NCI-H345 (cell line): ENCODE measurements around the gene PDE3B.
"Not testable (repeated sequence)": the region's sequence is repeated elsewhere in the genome, so short reads cannot be mapped to it uniquely, and the experiment has no call there.

ENCODE experiments used
- DNase-seq: peaks from one replicate; lab custom pipeline; 2025; lab: John Stamatoyannopoulos, UW

Gene PDE3B

GRCh38 chr11:14743667-14744066 lies 100.1 kb downstream of the PDE3B start:
- not testable (repeated sequence) for DNase-seq

- DNase-seq: no peak
These were observed 103.3 kb downstream of the PDE3B start for GRCh38 chr11:14746857-14747395.

DNA sequence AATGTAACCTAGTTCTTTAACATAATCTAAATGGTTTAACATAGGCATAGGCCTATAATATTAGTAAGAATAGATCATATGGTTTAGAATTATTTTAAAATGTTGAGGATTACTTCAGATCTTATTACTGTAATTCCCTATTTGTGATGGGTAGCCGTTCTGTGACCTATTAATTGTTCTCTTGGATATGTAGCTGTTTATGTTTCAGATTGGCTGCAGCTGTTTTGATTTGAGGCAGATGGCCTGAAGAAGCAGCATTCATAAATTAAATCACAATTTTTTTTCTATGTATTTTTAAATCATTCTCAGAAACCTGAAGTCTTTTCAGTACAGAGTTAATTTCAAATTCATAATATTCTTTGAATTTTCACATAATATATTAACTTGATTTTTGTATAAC lies 104.5 kb downstream of the PDE3B start:
- DNase-seq: no peak

GRCh38 chr11:14750911-14751310 lies 107.3 kb downstream of the PDE3B start:
- no peak for DNase-seq

GRCh38 chr11:14751975-14752407 lies 108.4 kb downstream of the PDE3B start:
- DNase-seq: no peak

GRCh38 chr11:14755140-14755539 lies 111.5 kb downstream of the PDE3B start:
- DNase-seq: no peak

DNA sequence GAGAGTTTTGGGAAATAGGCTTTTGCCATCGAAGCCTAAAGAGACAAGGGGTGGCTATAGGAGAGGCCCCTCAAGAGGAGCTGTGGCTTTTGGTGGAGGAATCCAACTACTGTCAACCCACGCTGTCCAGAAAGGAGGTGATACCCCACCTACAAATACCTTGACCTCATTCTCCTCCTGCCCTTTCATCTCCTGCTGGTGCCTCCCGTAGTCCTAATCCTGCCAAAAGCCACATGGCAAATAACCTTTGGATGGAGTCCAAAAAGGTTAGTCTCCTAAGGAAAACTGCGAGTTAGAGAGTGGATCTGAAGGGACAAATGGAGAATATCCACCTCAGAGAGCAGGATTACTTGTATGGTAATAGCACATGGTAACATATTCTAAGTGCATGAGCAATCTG lies 112.7 kb downstream of the PDE3B start:
- no peak for DNase-seq

DNA sequence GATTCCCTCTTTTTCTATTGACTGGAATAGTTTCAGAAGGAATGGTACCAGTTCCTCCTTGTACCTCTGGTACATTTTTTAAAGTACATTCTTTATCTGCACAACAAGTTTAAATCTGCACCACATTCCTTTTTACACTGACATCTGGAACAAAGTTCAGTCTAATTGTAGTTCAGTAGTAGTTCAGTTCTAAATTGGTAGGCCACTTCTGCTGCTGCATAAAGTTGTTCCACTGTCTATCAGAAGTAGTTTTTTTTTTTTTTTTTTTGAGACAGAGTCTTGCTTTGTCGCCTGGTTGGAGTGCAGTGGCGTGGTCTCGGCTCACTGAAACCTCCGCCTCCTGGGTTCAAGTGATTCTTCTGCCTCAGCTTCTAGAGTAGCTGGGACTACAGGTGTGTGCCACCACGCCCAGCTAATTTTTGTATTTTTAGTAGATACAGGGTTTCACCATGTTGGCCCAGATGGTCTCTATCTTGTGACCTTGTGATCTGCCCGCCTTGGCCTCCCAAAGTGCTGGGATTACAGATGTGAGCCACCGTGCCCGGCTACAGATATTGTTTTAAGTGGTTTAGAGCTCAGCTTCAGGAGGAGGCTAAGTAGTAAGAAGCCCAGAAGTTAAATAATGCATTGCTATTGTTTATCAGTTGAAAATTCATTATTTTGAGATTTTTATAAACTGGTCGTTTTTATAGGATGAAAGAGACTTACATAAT lies 115.9 kb downstream of the PDE3B start:
- DNase-seq: not testable (repeated sequence)

GRCh38 chr11:14764179-14764578 lies 120.6 kb downstream of the PDE3B start:
- DNase-seq: no peak

DNA sequence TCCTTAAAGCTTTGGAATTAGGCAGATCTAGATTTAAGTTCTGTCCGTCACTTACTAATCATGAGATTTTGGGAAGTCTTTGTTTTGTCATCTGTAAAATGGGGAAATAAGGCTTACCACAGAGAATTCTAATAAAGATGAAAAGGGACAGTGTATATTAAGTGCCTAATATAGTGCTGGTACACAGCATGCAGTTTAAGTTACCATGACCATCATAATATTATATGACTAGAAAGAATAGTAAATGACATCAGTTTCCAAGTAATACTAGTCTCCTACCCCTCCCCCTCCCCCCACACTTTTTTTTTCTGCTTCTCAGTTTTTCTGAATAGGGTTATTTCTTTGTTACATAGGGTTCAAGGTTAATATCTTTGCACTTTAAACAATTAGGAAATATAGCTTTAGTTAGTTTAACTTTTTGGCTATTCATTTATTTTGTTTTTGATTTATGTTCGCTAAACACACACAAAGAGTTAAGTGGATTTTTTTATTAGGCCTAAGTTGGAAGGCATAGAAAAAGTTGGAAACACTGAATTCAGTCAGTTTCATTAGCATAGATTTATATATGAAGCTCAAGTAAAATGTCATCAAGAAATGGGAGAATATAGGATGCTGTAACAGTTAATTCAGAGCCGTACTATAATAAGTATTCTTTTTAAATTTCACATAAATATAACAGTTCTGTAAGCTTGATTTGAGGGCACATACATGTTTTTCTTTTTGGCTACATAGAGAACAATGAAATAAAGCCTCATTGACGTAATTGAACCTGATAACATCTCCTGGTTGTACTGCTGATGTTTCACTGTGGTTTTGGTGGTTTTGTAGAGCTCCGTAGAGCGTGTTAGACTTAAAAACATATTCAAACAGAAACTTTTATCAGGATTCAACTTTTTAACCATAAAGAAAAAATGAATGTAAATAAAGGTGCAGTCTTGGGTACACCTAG lies 121.2 kb downstream of the PDE3B start:
- DNase-seq: no peak

- no peak for DNase-seq
These were observed 123.0 kb downstream of the PDE3B start for GRCh38 chr11:14766585-14766984.

GRCh38 chr11:14768526-14769188 lies 125.1 kb downstream of the PDE3B start:
- no peak for DNase-seq

DNA sequence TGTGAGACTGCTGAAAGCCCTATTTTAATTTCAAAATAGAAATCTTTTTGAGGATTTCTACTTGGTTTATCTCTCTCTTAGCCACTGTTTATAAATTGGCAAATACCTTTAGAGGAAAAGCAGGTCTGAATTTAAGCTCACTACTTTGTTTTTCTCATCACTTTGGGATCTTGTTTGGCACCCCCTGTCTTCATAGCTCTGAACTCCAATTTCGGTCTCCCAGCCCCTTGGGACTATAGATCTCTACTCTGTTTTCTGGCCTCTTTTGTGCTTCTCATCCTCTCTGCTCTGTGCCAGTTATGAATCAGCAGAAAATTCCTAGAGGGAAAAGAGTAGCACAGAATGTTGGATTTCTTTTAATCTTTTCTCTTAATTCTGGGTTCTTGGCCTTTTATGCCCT lies 130.2 kb downstream of the PDE3B start:
- DNase-seq: no peak

- no peak for DNase-seq
These were observed 131.1 kb downstream of the PDE3B start for GRCh38 chr11:14774721-14775120.

- DNase-seq: no peak
These were observed 132.3 kb downstream of the PDE3B start for GRCh38 chr11:14775897-14776296.

GRCh38 chr11:14778460-14778859 lies 134.9 kb downstream of the PDE3B start:
- not testable (repeated sequence) for DNase-seq

DNA sequence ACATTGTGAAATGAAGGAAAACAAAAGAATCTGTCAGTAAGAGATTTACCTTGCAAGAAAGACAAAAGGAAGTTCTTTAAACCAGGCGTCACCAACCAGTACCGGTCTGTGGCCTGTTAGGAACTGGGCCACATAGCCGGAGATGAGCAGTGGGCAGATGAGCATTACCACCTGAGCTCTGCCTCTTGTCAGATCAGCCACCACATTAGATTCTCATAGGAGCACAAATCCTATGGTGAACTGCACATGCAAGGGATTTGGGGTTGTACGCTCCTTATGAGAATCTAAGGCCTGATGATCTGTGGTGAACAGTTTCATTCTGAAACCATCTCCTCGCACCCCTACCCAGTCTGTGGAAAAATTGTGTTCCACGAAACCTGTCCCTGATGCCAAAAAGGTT lies 140.2 kb downstream of the PDE3B start:
- DNase-seq: no peak

DNA sequence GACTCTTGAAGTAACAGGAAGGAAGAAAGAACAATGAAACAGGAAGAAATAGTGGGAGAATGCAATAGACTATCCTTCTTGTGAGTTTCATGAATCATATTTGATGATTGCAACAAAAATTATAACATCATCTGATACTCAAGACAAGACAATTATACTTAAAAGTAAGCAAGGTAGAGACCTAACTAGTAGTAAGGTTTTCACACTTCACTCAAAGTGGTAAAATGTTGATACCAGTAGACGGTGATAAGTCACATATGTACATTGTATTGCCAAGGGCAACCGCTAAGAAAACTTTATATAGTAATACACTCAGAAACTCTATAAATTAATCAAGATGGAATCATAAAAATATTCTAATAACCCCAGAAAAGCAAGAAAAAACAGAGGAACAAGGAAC lies 140.6 kb downstream of the PDE3B start:
- no peak for DNase-seq

DNA sequence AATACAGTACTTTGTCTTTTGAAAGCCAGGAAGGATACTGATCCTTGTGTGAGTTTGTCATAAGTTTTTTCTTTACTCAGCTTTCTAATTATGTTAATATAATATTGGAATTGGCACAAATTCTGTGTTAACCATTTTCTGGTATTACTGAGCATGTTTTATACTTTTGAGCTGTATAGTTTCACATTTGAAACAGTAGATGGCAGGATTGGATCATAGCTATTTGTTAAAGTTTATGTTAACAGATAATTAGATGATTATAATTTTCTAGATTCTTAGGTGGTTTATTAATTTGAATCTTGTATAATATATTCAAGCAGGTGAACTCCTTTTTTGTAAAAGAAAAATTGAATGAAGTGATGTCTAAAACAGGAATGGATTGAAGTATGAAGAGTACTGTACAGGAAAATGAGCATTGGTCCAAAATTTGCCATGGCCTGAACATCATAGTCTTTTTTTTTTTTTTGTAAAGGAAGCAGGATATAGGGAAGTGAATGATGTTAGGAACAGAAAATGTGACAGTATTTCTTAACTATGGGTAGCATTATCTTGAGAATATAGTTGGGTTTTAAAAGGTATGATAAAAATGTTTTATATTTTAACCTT lies 146.4 kb downstream of the PDE3B start:
- no peak for DNase-seq

DNA sequence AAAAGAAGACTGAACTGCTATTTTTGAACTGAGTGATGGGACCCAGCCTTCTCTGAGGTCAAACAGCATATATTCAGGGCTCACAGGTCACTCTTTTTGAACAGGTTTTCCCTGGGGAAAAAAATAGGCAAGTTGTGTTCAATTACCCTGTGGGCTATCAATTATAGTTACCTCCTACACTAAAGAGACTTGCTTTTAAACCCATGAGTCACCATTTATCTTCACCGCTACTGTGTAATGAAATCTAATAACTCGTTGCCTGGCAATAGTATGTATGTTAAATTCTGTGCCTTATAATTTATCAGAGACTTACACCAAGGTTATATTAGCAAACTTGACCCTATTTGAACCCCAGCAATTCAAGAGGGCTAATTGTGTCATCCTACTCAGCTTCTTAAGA lies 149.9 kb downstream of the PDE3B start:
- DNase-seq: no peak

GRCh38 chr11:14796028-14796427 lies 152.4 kb downstream of the PDE3B start:
- DNase-seq: not testable (repeated sequence)

DNA sequence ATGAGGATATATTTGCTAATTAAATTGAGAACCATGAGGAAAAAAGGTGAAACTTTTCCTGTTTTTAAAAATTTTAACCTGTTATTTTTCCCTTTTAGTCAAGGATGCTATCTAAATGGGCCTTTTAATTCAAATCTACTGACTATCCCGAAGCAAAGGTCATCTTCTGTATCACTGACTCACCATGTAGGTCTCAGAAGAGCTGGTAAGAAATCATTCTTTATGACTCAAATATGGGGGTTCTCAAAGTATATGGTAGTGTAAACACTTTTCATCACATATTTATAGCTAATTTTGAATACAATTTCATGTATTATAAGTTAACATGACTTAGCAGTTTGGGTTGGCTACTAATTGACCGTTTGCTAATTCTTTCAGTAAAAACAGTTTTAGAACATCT lies 160.2 kb downstream of the PDE3B start:
- no peak for DNase-seq
